Endothelial cell of umbilical vein (primary cell): ENCODE data around the gene COPRS. TPM values are rescaled to one million over a fixed set of nuclear protein-coding genes. Genes with fewer than 3 reads are reported as not detected.

Source experiments
- BruUV-seq: library from RNA; stranded (reverse); fragments of 400-500 nt; replicated peaks from 2 replicates; lab custom pipeline; 2021; lab: Mats Ljungman, UMichigan
- CTCF ChIA-PET: fragments of 300-600, 350-600 bp; sonication (Branson Sonifier 250); formaldehyde crosslinking; loops from one replicate; lab custom pipeline; 2021; ENCODE audit warnings: antibody characterized with exemption, inconsistent platforms; lab: Charles Lee
- POLR2A ChIA-PET: fragments of 300-600, 350-600 bp; sonication (Branson Sonifier 250); formaldehyde crosslinking; loops from one replicate; lab custom pipeline; 2021; ENCODE audit warnings: antibody characterized with exemption, inconsistent platforms; lab: Charles Lee
- DNase-seq: peaks from one replicate; pipeline ENCODE4 v3.0.0-alpha.2; 2011; ENCODE audit warnings: low read depth, low spot score
- FAIRE-seq: peaks from 2 replicates; lab custom pipeline; 2011; peaks lifted over from hg19 to GRCh38; lab: Jason Lieb, UNC
- H2AFZ ChIP-seq: 2 replicates; pipeline ENCODE4 v1.6.0; 2012; ENCODE audit warnings: low read depth, low read length, control low read depth, inconsistent platforms
- H3K27ac ChIP-seq: 2 replicates; pipeline ENCODE4 v1.5.1; 2011; ENCODE audit warnings: low read depth, mild to moderate bottlenecking, control low read depth, low read length, moderate library complexity; ENCODE audit not compliant: insufficient read depth
- H3K27me3 ChIP-seq, 2 experiments: 2 replicates each; pipeline versions ENCODE4 v1.6.0 to v1.6.1; 2011; ENCODE audit warnings: low read length in 2 of 2, mixed read lengths in 1 of 2; ENCODE audit not compliant: control insufficient read depth in 2 of 2, insufficient read depth in 2 of 2
- H3K36me3 ChIP-seq, 2 experiments: 2 replicates in 1 of 2; 3 replicates in 1 of 2; pipeline ENCODE4 v1.5.1; 2011; ENCODE audit warnings: low read length in 2 of 2, mild to moderate bottlenecking in 1 of 2, moderate library complexity in 1 of 2; ENCODE audit not compliant: control insufficient read depth in 2 of 2, insufficient read depth in 2 of 2; ENCODE audit errors: extremely low read depth in 1 of 2
- H3K4me1 ChIP-seq: 3 replicates; pipeline ENCODE4 v1.5.1; 2011; ENCODE audit warnings: mild to moderate bottlenecking, low read length; ENCODE audit not compliant: control insufficient read depth, insufficient read depth; ENCODE audit errors: extremely low read depth
- H3K4me2 ChIP-seq: 2 replicates; pipeline ENCODE4 v1.6.1; 2011; ENCODE audit warnings: low read length, control low read depth, mixed read lengths; ENCODE audit not compliant: insufficient read depth
- H3K4me3 ChIP-seq, 3 experiments: fragments of 200-600 bp in 1 of 3; sonication (generic), shearing (Covaris generic) in 1 of 3; replicated peaks in 1 of 3; 2 replicates each; pipeline ENCODE4 v1.5.1; 2011 to 2016; ENCODE audit warnings: control low read depth in 3 of 3, low read length in 3 of 3, mild to moderate bottlenecking in 2 of 3, inconsistent platforms in 1 of 3, low read depth in 1 of 3, moderate library complexity in 1 of 3; ENCODE audit not compliant: insufficient read depth in 1 of 3
- H3K79me2 ChIP-seq: 2 replicates; pipeline ENCODE4 v1.6.0; 2012; ENCODE audit warnings: low read length, inconsistent platforms; ENCODE audit not compliant: control insufficient read depth, insufficient read depth
- H3K9ac ChIP-seq: replicated peaks from 2 replicates; pipeline ENCODE3; 2011; ENCODE audit warnings: low read length, control low read depth; ENCODE audit not compliant: insufficient read depth; ENCODE audit errors: extremely low read depth
- H3K9me1 ChIP-seq: replicated peaks from 3 replicates; pipeline ENCODE4 v1.6.0; 2011; ENCODE audit warnings: mild to moderate bottlenecking, low read length; ENCODE audit not compliant: control insufficient read depth, insufficient read depth; ENCODE audit errors: extremely low read depth
- H3K9me3 ChIP-seq: replicated peaks from 2 replicates; pipeline ENCODE4 v1.5.1; 2012; ENCODE audit warnings: low read length, inconsistent platforms; ENCODE audit not compliant: control insufficient read depth, insufficient read depth
- H4K20me1 ChIP-seq: replicated peaks from 2 replicates; pipeline ENCODE3; 2011; ENCODE audit warnings: mild to moderate bottlenecking, low read length; ENCODE audit not compliant: control insufficient read depth, insufficient read depth; ENCODE audit errors: extremely low read depth
- CTCF ChIP-seq, 2 donors: IDR thresholded peaks; 1 replicate in 1 of 2; 2 replicates in 1 of 2; pipeline ENCODE4 v1.5.1; 2011; ENCODE audit warnings: low read length in 2 of 2, mild to moderate bottlenecking in 2 of 2, moderate library complexity in 2 of 2, control low read depth in 1 of 2, inconsistent platforms in 1 of 2, low read depth in 1 of 2; ENCODE audit not compliant: insufficient read depth in 1 of 2; ENCODE audit errors: extremely low read depth in 1 of 2
- EZH2 ChIP-seq: IDR thresholded peaks from 2 replicates; pipeline ENCODE4 v1.6.1; 2012; ENCODE audit warnings: borderline replicate concordance, low read depth, mild to moderate bottlenecking, moderate library complexity, low read length, inconsistent platforms; ENCODE audit not compliant: severe bottlenecking
- FOS ChIP-seq: IDR thresholded peaks from 2 replicates; pipeline ENCODE4 v1.6.1; 2011; ENCODE audit warnings: mild to moderate bottlenecking, low read length, moderate library complexity, borderline replicate concordance; ENCODE audit not compliant: insufficient read depth
- GATA2 ChIP-seq: IDR thresholded peaks from 2 replicates; pipeline ENCODE4 v1.7.0; 2011; ENCODE audit warnings: low read depth, mild to moderate bottlenecking, moderate library complexity, mixed read lengths, low read length; ENCODE audit not compliant: insufficient read length, insufficient read depth
- JUN ChIP-seq: IDR thresholded peaks from 2 replicates; pipeline ENCODE4 v1.6.1; 2011; ENCODE audit warnings: borderline replicate concordance, low read depth; ENCODE audit not compliant: insufficient read length, insufficient read depth
- MAX ChIP-seq: IDR thresholded peaks from 2 replicates; pipeline ENCODE4 v1.6.1; 2011; ENCODE audit not compliant: insufficient read depth, insufficient read length
- MYC ChIP-seq: IDR thresholded peaks from one replicate; pipeline ENCODE4 v1.6.1; 2011; ENCODE audit warnings: mild to moderate bottlenecking, low read depth, low read length
- POLR2A ChIP-seq: IDR thresholded peaks from 2 replicates; pipeline ENCODE4 v1.6.1; 2012; ENCODE audit warnings: low read depth, mild to moderate bottlenecking, control low read depth, low read length
- POLR2AphosphoS5 ChIP-seq: IDR thresholded peaks from 2 replicates; pipeline ENCODE4 v1.6.1; 2012; ENCODE audit warnings: low read depth, mild to moderate bottlenecking, control low read depth, low read length, moderate library complexity; ENCODE audit not compliant: insufficient read depth
- dilution Hi-C: fragments of 300-500 bp; cut with MboI; formaldehyde crosslinking; loops from one replicate; pipeline ENCODE4 v1.15.0; 2019; ENCODE audit warnings: low sequenced_read_pairs; ENCODE audit not compliant: extremely low pct_ligation_motif_present
- intact Hi-C: fragments of 100-400 bp; cut with micrococcal nuclease; formaldehyde crosslinking; loops from one replicate; pipeline ENCODE4 v1.10.0; 2022
- polyA plus RNA-seq, 4 experiments: library from polyadenylated mRNA; depleted of rRNA in 3 of 4; stranded (reverse) in 3 of 4; unstranded in 1 of 4; fragments of >200 nt; gene quantifications; 2 replicates each; pipeline versions ENCODE4 v1.2.1 to v1.2.3, GENCODE V29; 2011 to 2012; ENCODE audit warnings: missing spikeins in 1 of 4
- total RNA-seq: library from RNA; stranded (reverse); gene quantifications from 2 replicates; pipeline ENCODE4 v1.2.3, GENCODE V29; 2021

The COPRS gene
- total and polyA plus RNA-seq, 2 donors (not counting 3 experiments of a cell fraction or from before 2014, with no cell fraction given), result 43.1 to 48.0 TPM

DNA sequence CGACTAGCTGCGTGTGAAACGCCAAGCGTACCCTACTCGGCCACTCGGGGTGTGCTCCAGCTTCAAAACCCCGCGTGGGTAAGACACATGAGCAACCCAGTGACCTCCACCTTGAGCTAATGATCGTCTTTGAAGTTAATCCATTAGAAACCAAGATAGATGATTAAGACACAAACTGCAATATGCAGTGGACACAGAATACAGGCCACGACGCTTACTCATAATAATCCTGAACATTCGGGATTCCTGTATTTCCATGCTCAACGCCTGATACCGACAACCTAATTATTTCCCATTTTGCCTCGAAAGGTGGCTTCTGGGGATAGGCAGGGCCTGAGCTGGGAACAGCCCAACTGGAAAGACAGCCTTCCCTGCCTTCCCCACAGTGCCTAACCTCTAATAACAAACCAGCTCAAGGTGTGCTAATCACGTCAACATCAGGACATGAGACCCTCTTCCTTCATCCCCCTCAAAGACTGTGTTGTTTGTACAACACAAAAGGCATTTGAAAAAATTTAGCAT, 504 bp upstream of the COPRS start:
- FAIRE-seq (no peak), DNase-seq (no peak)
- peak overlapping the region; percentile 44 to 82 (median 77) for H3K4me3 ChIP-seq
- no TSS peak for BruUV-seq
- dilution Hi-C loops (no loop called here), intact Hi-C loops (loop anchor here (1.0 to 10.0 kb wide), 3 partner anchors 42 to 765 kb away; partner anchors contain the start of genes NF1 and UTP6)
- H2AFZ ChIP-seq, result peak overlapping the region; percentile 87
- no peaks in the 10 kb centered on the region for H3K9me1 ChIP-seq
- TF ChIP-seq MYC (no peak), JUN (no peak), MAX (no peak), POLR2AphosphoS5 (no peak), POLR2A (no peak), EZH2 (no peak), FOS (no peak), GATA2 (no peak), CTCF (IDR thresholded peaks at IDR 0.05; ENCODE audit: extremely low read depth in 1 of 2, insufficient read depth in 1 of 2, low read depth in 1 of 2, low read length in 2 of 2) (no peak)
- peaks cover 12% of the 10 kb centered on the region for H3K4me1 ChIP-seq
- H3K27me3 ChIP-seq, result no peaks in the 10 kb centered on the region
- H3K9me3 ChIP-seq, result no peaks in the 10 kb centered on the region
- ChIA-PET CTCF (interaction anchor here (0.8 to 1.6 kb wide), 4 partner anchors 17 to 303 kb away, joined by 3 to 8 read pairs (median 4); partner anchors contain the start of gene UTP6), POLR2A (no interaction called here)
- no peaks in the 10 kb centered on the region for H4K20me1 ChIP-seq
- no peak overlapping the region for H3K27ac ChIP-seq
- peaks cover 9% of the 10 kb centered on the region for H3K79me2 ChIP-seq
- peak overlapping the region; percentile 45 for H3K9ac ChIP-seq
- peaks cover 3 to 11% of the 10 kb centered on the region in 2 experiments for H3K36me3 ChIP-seq
- peak overlapping the region; percentile 90 for H3K4me2 ChIP-seq
